ENCODE results near the gene GIT1.

GRCh38 chr17:29544066-29544465, 45.4 kb downstream of the GIT1 start:
- TF ChIP-seq POLR2AphosphoS5 (IDR thresholded peaks at IDR 0.05; ENCODE audit: low read depth, low read length) = no peak
- TF ChIP-seq FOXP2 (optimal IDR thresholded peaks at IDR 0.05; ENCODE audit: borderline replicate concordance, extremely low read depth, extremely low read length, insufficient read depth) = no peak
- no peak for TF ChIP-seq TAF1 (IDR thresholded peaks at IDR 0.05; ENCODE audit: borderline replicate concordance, insufficient read depth, low read length)
- TF ChIP-seq REST (IDR thresholded peaks at IDR 0.05; ENCODE audit: insufficient read depth in 1 of 2, low read depth in 2 of 2, low read length in 2 of 2) = no peak
- no peak for TF ChIP-seq SIN3A (IDR thresholded peaks at IDR 0.05; ENCODE audit: borderline replicate concordance, insufficient read depth, low read length)

Data from PFSK-1 (cell line).